Raji (cell line): ENCODE data around the gene TRIM54.

Source experiments
- POLR2A ChIP-seq: IDR thresholded peaks from 2 replicates; pipeline ENCODE4 v1.6.1; 2011; ENCODE audit warnings: low read depth, low read length, control low read depth; ENCODE audit not compliant: insufficient read depth

The TRIM54 gene

DNA sequence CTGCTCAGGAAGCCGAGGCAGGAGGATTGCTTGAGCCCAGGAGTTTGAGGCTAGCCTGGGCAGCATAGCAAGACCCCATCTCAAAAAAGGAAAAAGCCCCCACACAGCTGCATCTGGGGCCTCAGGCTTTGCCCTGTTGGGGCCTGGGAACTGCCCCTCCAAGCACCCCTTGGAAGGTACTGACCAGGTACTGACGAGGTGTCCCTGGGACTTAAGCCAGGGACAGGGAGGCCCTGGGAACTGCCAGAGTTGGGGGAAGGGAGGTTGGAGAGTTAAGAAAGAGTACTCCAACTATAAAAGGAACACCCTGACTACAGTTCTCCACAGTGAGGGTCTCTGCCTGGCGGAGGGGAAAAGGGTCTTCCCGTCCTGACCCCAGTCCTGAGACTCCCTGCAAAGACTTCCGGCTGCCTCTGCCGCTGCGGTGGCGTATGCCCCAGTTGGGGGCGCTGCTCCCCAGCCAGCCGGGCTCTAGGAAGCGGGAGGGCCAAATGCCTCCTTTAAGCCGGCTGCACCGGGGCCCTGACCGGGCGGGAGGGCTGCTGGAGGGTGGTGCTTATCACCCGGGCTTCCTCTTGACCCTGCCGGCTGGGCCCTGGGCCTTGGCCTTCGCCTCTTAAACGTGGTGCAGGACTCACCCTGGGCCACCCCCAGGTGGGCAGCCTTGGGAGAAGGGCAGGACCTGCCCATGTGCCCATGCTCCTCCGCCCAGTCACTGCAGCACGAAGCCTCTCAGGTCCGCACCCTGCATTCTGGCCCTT is 32.2 kb upstream of the TRIM54 start:
- no peak for TF ChIP-seq POLR2A

DNA sequence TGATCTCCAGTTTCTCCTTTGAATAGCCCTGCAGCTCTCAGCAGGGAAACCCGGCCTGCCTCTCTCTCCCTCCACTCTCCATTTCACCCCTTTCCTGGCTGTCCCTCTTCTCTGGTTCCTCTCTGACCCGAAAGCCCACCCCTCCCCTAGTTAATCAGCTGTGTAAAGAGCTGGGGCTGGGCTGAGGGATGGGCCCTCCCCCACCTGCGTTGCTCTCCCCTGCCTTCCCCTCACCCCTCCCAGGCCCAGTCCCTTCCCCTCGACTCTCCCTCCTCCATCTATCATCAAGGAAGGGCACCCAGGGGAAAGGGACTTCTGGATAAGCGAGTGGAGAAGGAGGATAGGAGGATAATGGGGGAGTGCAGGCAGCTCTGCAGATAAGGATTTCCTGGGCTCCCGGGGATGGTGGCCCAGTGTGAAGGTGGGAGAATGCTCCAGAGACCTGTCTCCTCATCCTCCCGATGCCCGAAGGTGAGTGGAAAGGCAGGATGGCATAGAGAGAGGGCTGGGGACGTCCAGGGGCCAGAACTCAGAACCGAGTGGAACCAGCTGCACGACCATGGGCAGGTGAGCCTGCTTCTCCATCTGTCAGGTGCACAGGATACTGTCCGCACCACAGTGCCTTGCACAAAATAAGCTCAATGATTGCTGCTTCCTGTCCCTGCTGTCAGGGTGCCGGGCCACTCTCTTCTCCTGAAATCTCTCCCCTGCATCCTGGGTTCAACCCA is 31.4 kb upstream of the TRIM54 start:
- TF ChIP-seq POLR2A, result no peak

DNA sequence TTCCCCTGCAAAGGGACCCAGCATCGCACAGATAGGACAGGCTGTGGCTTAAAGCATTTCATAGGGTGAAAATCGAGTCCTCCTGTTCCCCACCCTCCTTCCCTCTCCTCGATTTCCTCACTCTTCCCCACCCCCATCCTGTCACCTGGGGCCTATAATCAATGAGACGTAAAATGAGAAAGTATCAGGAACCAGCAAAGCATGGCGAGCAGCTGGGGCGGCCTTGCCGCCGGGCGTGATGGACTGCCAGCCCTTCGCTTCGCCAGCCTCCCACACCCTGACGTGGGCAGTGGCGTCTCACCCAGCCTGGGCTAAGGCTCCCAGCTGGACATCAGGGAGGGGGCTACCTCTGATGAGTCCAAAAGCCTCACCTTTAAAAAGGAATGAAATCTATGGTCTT is 30.5 kb upstream of the TRIM54 start:
- no peak for TF ChIP-seq POLR2A

DNA sequence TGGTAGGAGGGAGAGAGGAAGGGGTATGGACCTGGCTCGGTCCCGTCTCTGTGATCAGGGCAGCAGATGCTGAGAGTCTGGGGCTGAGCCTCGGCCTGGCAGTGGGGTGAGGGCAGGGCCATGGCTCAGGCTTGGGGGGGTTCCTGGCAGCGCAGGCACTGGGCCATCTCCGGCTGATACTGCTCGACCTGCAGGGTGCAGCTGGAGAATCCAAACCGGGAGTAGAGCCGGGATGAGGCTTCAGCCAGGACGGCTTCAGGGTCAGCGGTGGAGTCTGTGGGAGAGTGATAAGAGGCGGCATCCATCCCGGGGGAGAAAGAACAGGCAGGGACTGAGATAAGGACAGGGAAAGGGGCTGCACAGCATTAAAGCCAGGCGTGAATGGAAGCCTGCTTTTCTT is 27.0 kb upstream of the TRIM54 start:
- no peak for TF ChIP-seq POLR2A

DNA sequence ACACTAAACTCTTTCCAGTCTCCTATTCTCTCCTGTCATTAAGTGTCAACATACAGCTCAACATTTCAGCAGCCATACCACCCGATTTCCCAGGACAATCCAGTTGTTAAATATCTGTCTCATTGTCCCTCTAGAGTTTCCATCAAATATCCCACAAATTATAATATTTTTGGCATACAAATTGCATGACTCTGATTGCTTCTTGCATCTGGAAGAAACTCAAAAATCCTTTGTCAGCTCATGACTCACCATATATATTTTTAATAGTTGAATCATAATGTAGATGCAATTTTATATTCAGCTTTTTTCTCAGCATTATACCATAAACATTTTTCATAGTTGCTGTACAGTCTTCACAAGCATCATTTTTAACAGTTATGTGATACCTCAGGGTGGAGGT is 26.6 kb upstream of the TRIM54 start:
- no peak for TF ChIP-seq POLR2A

DNA sequence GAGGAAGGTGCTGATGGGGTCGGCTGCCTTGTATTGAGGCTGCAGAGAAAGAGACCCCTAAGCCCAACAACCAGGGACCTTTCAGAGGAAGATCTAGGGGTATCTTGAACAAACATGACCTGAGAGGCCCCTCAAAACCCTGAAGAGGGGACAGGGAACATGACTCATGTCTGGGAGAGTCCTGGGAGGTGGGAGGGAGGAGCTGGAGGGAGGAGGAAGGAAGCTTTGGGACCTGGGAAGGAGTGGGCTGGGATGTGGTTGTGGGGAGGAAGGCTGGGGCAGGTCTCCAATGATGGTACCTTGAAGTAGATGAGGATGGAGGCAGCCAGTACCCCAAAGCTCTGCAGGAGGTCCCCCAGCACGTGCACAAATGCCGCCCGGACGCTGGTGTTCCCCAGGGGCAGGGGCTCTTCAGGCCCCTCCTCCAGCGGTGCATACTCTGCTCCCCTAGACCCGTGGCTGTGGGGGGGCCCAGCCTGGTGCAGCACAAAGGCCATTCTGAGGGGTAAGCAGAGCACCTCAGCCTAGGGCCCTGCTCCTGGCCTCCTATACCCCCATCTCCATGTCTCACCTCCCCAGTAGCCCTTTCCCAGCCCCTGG is 25.3 kb upstream of the TRIM54 start:
- no peak for TF ChIP-seq POLR2A

DNA sequence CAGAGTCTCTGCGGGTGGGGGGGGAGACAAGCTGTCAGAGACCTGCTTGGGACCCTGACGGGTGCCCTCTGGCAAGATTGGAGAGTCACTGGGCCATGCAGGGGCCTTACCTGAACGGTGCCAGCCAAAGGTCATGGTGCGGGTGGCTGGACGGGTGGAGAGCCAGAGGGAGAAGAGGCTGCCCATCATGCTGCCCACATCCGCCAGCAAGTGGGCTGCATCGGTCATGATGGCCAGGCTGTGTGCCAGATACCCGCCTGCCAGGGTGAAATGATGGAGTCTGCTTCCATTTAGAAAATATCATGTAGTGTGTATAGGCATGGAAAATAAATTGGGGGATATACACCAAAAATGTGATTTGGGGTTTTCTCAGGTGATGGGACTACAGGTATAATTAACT is 24.2 kb upstream of the TRIM54 start:
- TF ChIP-seq POLR2A, result no peak

DNA sequence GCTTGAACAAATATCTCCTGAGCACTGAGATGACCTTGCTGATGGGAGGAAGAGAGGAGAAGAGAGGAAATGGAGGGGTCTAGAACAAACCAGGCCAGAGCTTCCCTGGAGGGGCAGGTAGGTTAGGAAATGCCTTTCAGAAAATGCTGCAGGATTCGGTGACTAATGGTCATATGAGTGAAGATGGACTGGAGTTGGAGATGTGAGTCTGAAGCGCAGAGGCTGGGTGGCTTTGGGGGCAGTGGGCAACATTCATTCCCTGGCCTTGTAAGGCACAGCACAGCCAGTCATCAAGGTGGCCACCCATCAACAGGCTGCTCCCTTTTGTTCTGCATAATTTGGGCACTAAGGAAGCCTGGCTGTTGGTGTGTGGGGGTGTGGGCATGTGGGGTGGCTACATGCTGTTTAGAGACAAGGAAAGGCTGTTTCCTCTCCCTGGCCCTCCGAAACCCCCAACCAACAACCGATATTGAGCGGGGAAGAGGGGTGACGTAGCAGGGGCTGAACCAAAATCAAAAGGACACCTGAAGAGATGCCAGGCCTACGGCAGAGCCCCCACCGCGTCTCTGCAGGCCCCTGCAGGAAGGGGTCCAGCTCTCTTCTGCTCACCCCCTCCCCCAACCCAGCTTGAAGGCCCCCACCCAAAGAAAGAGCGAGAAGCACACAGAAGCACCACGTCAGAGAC is 20.8 kb upstream of the TRIM54 start:
- no peak for TF ChIP-seq POLR2A

DNA sequence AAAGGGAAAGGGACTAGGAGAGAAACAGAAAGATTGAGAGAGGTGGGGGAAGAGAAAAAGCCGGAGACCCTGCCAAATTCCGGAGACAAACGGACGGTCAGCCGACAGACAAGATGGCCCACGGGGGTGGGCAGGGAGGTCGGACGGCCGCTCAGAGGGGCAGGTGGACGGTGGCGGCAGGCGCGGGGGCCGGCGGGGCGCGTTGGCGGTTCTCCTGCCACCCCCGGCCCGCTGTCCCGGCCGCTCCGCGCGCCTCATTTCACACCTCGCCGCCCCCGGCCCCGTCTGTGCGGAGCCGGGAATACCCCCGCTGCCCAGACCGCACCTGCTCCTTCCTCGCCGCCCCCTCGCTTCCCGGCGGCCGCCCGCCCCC is 20.3 kb upstream of the TRIM54 start:
- no peak for TF ChIP-seq POLR2A

DNA sequence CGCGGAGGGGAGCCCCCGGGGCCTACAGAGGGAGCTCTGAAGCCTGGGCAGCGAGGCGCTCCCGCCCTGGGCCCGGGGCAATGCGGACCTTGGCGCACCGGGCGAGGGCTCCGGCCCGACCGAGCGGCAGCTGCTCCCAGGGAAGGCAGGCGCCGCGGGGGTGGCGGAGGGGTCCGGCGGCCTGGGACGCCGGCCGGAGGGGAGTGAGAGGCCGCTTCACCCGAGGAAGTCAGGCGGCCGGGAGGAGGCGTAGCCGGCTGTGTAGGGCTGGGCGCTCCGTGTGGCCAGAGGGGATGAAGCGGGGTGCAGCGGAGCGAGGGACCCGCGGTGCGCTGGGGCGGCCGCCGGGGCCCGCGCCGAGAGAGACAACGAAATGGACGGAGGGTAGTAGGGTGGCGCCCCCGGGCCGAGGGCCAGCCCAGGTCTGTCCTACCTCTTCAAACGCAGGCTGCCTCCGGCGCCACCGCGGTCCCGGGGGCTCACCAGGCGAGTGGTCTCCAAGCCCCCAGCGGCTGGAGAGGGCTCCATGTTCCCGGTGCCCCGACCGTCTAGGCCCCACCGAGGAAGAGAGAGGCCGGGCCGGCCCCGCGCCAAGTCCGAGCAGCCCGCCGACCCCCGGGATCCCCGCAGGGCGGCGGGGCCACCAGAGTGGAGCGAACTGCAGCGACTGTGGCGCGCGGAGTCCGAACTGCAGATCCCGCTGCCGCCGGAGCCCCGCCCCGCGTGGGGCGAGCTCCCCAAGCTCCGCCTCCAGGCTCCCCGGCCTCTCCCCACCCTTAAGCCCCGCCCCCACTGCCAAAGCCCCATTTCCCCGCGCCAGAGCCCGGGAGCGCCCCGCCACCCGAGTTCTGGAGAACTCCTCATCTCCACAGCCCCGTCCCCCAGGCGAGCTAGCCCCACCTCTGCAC is 19.6 kb upstream of the TRIM54 start, which contains the start of gene SLC30A3:
SLC30A3 (minus strand) TSS at position 669 of the 908 bp plus-strand sequence; CDS start at position 528, 141 bp downstream.
- TF ChIP-seq POLR2A, result no peak

DNA sequence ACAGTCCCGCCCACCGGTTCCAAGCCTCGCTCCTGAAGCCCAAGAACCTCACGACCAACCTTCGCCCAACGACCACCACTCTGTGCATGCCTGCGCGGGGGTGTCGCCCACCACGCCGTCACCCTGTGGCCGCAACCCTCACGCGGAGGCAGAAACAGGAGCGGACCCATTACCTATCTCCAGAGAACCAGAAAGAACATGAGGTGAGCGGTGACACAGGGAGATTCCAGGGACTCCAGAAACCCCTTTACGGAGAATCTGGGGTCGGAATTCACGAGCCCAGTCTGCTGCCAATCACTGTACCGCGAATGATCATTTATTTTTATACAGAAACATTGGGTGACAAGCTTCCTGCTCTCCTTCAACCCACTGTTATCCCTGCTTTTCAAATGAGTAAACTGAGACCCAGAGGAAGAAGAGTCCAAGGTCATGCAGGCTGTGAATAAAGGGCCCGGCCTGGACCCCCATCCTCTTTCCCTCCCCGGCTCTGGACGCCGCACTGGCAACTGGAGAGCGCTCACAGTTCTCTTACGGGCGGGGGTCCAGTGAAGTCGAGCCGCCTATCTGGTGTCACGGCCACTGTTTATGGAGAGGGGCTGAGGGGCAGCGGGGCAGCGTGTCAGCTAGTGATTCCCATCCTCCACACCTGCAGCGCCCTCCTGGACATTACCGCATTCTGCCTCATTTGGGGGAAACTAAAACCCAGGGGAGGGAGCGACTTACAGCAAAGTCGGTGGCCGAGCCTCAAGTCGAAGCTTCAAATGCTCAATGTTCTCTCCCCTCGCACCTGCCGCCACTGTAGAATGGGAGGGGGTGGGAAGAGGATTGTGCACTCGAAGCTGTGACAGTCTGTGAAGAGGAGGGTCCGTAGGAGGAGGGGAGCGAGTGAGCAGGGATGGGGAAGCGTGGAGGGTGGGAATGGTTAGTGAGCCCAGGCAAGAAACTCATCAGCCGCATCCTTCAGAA is 18.7 kb upstream of the TRIM54 start:
- no peak for TF ChIP-seq POLR2A

DNA sequence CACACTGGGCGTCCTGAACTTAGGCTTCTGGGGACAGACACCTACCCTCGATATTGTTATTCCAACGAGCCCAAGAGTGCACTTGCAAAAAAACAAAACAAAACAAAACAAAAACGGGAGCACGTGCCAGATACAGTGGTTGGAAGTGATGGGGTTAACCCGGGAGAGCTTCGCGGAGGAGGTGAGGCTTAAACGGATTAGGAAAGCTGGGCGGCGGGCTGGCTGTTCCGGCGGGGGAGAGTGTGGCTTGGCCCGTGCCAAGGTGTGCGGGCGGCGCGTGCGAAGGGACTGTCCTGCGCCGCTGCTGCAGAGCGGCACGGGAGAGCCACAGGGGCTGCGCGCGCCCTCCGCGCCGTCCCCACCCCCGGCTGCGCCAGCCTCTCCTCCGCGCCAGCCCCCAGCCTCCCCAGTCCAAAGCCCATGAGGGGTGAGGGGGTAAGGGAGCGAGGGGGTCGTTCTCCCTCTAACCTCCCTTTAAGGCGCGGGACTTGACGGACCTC is 17.9 kb upstream of the TRIM54 start:
- TF ChIP-seq POLR2A, result no peak

DNA sequence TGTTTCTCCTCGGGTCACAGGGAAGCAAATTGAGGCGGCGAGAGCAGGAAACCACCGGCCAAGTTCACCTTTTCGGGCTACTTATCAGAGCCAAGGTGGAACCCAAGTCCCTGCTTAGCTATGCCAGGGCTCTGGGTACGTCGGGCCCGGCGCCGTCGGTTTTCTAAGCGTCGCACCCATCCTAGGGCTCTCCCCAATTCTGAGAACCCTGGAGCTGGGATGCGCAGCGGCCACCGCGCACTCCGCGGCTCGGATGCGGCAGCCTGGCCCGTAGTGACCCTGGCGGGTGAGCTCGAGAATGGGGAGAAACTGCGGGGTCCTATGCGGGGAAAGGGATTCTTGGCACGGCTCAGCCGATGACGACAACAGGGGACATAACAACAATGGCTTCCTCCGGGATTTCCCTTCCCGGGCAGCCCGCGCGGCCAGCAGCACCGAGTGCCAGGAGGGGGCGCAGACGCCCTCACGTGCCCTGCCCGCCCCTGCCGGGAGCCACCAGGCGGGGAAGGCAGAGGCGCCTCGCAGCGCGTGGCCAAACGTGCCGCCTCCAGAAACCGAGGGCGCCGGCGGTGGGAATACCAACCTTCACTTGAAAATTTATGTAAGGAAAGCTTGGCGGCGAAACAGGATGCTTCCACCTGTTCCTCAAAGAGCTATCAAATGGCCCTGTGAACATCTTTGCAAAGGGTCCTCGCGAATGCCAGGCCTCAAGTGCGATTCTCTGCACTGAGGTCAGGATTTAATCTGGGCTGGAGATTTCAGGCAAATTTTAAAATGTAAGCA is 17.3 kb upstream of the TRIM54 start:
- TF ChIP-seq POLR2A, result no peak

DNA sequence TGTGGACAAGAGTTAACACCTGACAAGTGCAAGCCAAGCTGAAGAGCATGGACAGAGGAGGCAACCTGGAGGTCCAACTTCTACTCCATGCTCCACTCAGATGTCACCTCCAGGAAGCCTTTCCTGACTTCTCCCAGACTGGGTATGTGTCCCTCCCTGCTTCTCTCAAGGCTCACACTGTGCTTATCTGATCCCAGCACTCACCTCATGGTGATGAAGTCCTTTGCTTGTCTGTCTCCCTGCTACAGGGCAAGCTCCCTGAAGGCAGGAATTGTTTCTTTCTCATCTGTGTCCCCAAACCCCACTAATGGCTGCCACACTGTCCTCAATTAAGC is 16.7 kb upstream of the TRIM54 start:
- no peak for TF ChIP-seq POLR2A
